Activated CD8-positive, alpha-beta T cell treated with anti-CD3 and anti-CD28 coated beads for 36 hours (primary cell): ENCODE data around the gene POU2F1. TPM values are rescaled to one million over a fixed set of nuclear protein-coding genes. Genes with fewer than 3 reads are reported as not detected.

Source experiments
- ATAC-seq: fragments of 200-7000 bp; cut with Tn5 transposase; one replicate; pipeline ENCODE4 v1.10.0; 2021; ENCODE audit warnings: mild to moderate bottlenecking, moderate library complexity
- CTCF ChIA-PET: fragments of 350-600 bp; sonication (Branson Sonifier 250); formaldehyde crosslinking; loops from one replicate; lab custom pipeline; 2021; ENCODE audit warnings: antibody characterized with exemption; lab: Charles Lee
- POLR2A ChIA-PET: fragments of 350-600 bp; sonication (Branson Sonifier 250); formaldehyde crosslinking; loops from one replicate; lab custom pipeline; 2021; ENCODE audit warnings: antibody characterized with exemption; lab: Charles Lee
- DNase-seq: peaks from one replicate; pipeline ENCODE4 v3.0.0-alpha.2; 2020
- H3K27ac Mint-ChIP-seq: one replicate; pipeline ENCODE4 v1.8.0; 2021; ENCODE audit warnings: mild to moderate bottlenecking, mixed read lengths
- H3K27me3 Mint-ChIP-seq: one replicate; pipeline ENCODE4 v1.8.0; 2021; ENCODE audit warnings: mixed read lengths
- H3K36me3 Mint-ChIP-seq: one replicate; pipeline ENCODE4 v1.8.0; 2021; ENCODE audit warnings: low read depth, mixed read lengths
- H3K4me1 Mint-ChIP-seq: one replicate; pipeline ENCODE4 v1.8.0; 2021; ENCODE audit warnings: low read depth, mixed read lengths
- H3K4me3 Mint-ChIP-seq: one replicate; pipeline ENCODE4 v1.8.0; 2021; ENCODE audit warnings: mild to moderate bottlenecking, moderate library complexity, mixed read lengths
- H3K9me3 Mint-ChIP-seq: one replicate; pipeline ENCODE4 v1.8.0; 2021; ENCODE audit warnings: mixed read lengths
- CTCF ChIP-seq: fragments of 200-600 bp; IDR thresholded peaks from one replicate; pipeline ENCODE4 v1.8.0; 2022; ENCODE audit warnings: antibody characterized with exemption, mild to moderate bottlenecking
- intact Hi-C: fragments of 100-400 bp; cut with micrococcal nuclease; formaldehyde crosslinking; loops from one replicate; pipeline ENCODE4 v1.10.0; 2022
- total RNA-seq, 2 experiments: library from RNA; stranded (reverse); gene quantifications; one replicate each; pipeline ENCODE4 v1.2.3, GENCODE V29; 2021

The POU2F1 gene
- total RNA-seq, 2 experiments from 2014 or later: 23.6 to 24.2 TPM

GRCh38 chr1:167401260-167401873 is 180.7 kb downstream of the POU2F1 start:
- DNase-seq (peak; percentile 69), ATAC-seq (peak; percentile 77)
- no peaks in the 10 kb centered on the region for H3K9me3 Mint-ChIP-seq
- intact Hi-C loops: loop anchor here (2.0 to 10.0 kb wide), 3 partner anchors 41 to 337 kb away; no protein-coding TSS in a partner anchor
- H3K4me1 Mint-ChIP-seq: peaks cover 2% of the 10 kb centered on the region
- H3K27me3 Mint-ChIP-seq: no peaks in the 10 kb centered on the region
- peak; percentile 68 for TF ChIP-seq CTCF
- H3K27ac Mint-ChIP-seq: no peak overlapping the region
- no peak overlapping the region for H3K4me3 Mint-ChIP-seq
- H3K36me3 Mint-ChIP-seq: peaks cover 27% of the 10 kb centered on the region
- CTCF ChIA-PET: interaction anchor here (0.6 to 4.6 kb wide), 28 partner anchors 9 to 334 kb away, joined by 3 to 82 read pairs (median 5); partner anchors contain the start of gene CREG1
- POLR2A ChIA-PET: no interaction called here

- intact Hi-C loops: loop anchor here (5.0 to 10.0 kb wide), 2 partner anchors 38 to 340 kb away; no protein-coding TSS in a partner anchor
- H3K4me3 Mint-ChIP-seq: no peak overlapping the region
- no peak overlapping the region for H3K27ac Mint-ChIP-seq
- no peaks in the 10 kb centered on the region for H3K27me3 Mint-ChIP-seq
- peaks cover 2% of the 10 kb centered on the region for H3K4me1 Mint-ChIP-seq
- POLR2A ChIA-PET: no interaction called here
- DNase-seq: no peak
- no peak for TF ChIP-seq CTCF
- no peaks in the 10 kb centered on the region for H3K9me3 Mint-ChIP-seq
- CTCF ChIA-PET: interaction anchor here (0.7 to 4.6 kb wide), 7 partner anchors 19 to 355 kb away, joined by 3 to 82 read pairs (median 3); no protein-coding TSS in a partner anchor
- ATAC-seq: no peak
- peaks cover 15% of the 10 kb centered on the region for H3K36me3 Mint-ChIP-seq
These were observed 183.6 kb downstream of the POU2F1 start for GRCh38 chr1:167404161-167404888.

- Mint-ChIP-seq H3K4me1 (peaks cover 2% of the 10 kb centered on the region), H3K36me3 (peaks cover 15% of the 10 kb centered on the region), H3K27ac (no peak overlapping the region), H3K9me3 (no peaks in the 10 kb centered on the region), H3K4me3 (no peak overlapping the region), H3K27me3 (no peaks in the 10 kb centered on the region)
- intact Hi-C loops: loop anchor here (5.0 to 10.0 kb wide), 2 partner anchors 37 to 340 kb away; no protein-coding TSS in a partner anchor
- ATAC-seq (no peak), DNase-seq (no peak)
- no peak for TF ChIP-seq CTCF
- POLR2A ChIA-PET: no interaction called here
- CTCF ChIA-PET: interaction anchor here (0.7 to 4.6 kb wide), 6 partner anchors 19 to 151 kb away, joined by 3 to 82 read pairs (median 3); no protein-coding TSS in a partner anchor
These were observed 184.2 kb downstream of the POU2F1 start for GRCh38 chr1:167404908-167405307.

DNA sequence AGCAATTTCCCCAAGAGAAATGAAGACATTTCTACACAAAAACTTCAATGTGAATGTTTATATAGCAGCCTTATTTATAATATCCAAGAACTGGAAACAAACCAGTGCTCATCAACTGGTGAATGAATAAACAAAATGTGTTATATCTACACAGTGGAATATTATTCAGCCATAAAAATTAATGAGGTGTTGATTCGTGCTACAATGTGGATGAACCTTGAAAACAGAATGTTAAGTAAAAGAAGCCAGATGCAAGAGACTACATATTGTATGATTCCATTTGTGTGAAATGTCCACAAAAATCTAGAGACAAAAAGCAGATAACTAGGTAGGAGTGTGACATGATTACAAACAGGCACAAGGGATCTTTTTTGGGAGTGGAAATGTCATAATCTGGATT is 187.7 kb downstream of the POU2F1 start:
- no peak for DNase-seq
- CTCF ChIA-PET: interaction anchor here (0.6 to 4.3 kb wide), 12 partner anchors 9 to 734 kb away, joined by 3 to 33 read pairs (median 4); no protein-coding TSS in a partner anchor
- POLR2A ChIA-PET: interaction anchor here (1.6 kb wide), 1 partner anchor 17 kb away, joined by 4 read pairs; no protein-coding TSS in a partner anchor
- Mint-ChIP-seq H3K9me3 (no peaks in the 10 kb centered on the region), H3K4me1 (peaks cover 10% of the 10 kb centered on the region), H3K27me3 (no peaks in the 10 kb centered on the region), H3K27ac (no peak overlapping the region), H3K36me3 (peaks cover 15% of the 10 kb centered on the region), H3K4me3 (no peak overlapping the region)
- intact Hi-C loops: loop anchor here (10.0 kb wide), 1 partner anchor 344 kb away; no protein-coding TSS in a partner anchor
- no peak for ATAC-seq
- no peak for TF ChIP-seq CTCF
